Right cardiac atrium (tissue), 5 donors: ENCODE measurements around the gene MIOX. TPM values are rescaled to one million over a fixed set of nuclear protein-coding genes. Genes with fewer than 3 reads are reported as not detected.
"Not testable (repeated sequence)": the region's sequence is repeated elsewhere in the genome, so short reads cannot be mapped to it uniquely, and the experiment has no call there.

ENCODE experiments used
- ATAC-seq, 2 donors: fragments of 200-7000 bp; cut with Tn5 transposase; one replicate each; pipeline versions ENCODE4 v1.8.0 to v1.9.1; 2020; ENCODE audit warnings: moderate library complexity in 2 of 2, mild to moderate bottlenecking in 1 of 2
- DNase-seq, 3 donors: peaks; one replicate each; pipeline ENCODE4 v3.0.0-alpha.2; 2020
- H3K27ac ChIP-seq: one replicate; pipeline ENCODE4 v1.5.1; 2013; ENCODE audit warnings: mild to moderate bottlenecking, low read length, control low read depth, moderate library complexity
- H3K27me3 ChIP-seq: one replicate; pipeline ENCODE4 v1.6.1; 2013; ENCODE audit not compliant: control insufficient read depth, insufficient read depth
- H3K4me1 ChIP-seq: one replicate; pipeline ENCODE4 v1.6.1; 2013; ENCODE audit warnings: low read length; ENCODE audit not compliant: control insufficient read depth, insufficient read depth
- H3K4me3 ChIP-seq: one replicate; pipeline ENCODE4 v1.5.1; 2013; ENCODE audit warnings: low read length, control low read depth
- H3K9me3 ChIP-seq: one replicate; pipeline ENCODE4 v1.6.1; 2013; ENCODE audit warnings: low read length; ENCODE audit not compliant: control insufficient read depth
- WGBS: extraction: QIAGEN DNeasy Blood & Tissue Kit; methylation state at CpG from one replicate; pipeline ENCODE4 v1.1.7; 2013; 5-methylcytosine and 5-hydroxymethylcytosine counted together
- intact Hi-C, 4 donors: fragments of 100-400 bp; cut with DNase I; formaldehyde crosslinking; loops; one replicate each; pipeline versions ENCODE4 v1.11.0 to v1.14.0; 2022 to 2023
- polyA plus RNA-seq: library from polyadenylated mRNA; stranded (reverse); fragments of 200-250 nt; gene quantifications from one replicate; pipeline ENCODE4 v1.2.3, GENCODE V29; 2013
- total RNA-seq, 4 donors: library from RNA; stranded (reverse); fragmentation: NEBNext Ultra II Directional; extraction: Animal tissue kit (Norgen Biotek cat#: 25700); gene quantifications; one replicate each; pipeline ENCODE4 v1.2.1, GENCODE V29; 2021
- donor health status: healthy with polysubstance abuse.
- donor health status: DM: no; HTN: yes; CAD: no.
- donor health status: DM: no; HTN: no; CAD: no.
- donor health status: DM: no; HTN: yes; CAD: no; lungs with severe emphysema.
- donor health status: DM: yes; HTN: yes; CAD: no.

MIOX gene
- total and polyA plus RNA-seq, 5 donors, result not detected

DNA sequence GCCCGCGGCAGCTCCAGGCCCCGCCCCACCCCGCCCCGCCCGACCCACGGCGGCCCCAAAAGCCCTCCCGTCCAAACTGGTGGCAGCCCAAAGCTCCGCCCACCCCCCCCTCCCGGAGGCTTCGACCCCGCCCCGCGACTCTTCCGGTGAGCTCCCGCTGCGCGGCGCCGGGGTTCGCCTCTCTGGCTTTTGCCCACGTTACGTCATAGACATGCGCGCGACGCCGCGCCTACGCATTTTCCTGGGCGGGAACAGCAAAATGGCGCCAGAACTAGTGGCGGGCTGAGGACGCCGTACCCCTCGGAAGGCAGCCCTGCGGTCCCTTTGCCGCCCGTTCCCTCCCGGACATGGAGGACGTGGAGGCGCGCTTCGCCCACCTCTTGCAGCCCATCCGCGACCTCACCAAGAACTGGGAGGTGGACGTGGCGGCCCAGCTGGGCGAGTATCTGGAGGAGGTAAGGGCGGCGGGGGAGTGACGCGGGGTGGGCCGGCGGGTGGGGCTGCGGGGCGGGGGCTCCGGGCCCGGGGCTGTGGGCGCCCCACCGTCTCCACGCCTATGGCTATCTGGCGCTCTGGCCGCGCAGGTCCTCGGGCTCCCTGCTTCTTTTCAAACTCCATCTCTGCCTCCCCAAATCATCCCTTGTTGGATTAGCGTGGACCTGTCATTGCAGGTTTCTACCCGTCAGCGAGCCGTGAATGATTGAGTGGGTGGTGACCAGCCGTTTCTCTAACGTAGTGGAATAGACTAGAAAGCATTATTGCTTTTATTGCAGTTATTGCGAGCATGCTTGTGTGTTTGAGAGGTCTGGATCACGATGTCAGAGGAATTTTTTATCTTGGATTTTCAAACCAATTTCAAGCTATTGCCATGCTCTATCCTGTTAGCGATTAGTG, 21.6 kb downstream of the MIOX start, which contains the start of gene NCAPH2:
TSS of gene NCAPH2 (plus strand) at position 234 of the 894 bp plus-strand sequence. CDS start at position 348, 114 bp downstream.
- under 1% methylated on average over 74 of the region's 76 CpGs for WGBS
- Histone ChIP-seq H3K9me3 (no peaks in the 10 kb centered on the region), H3K4me3 (peak within 1 kb of the TSS; percentile 77), H3K4me1 (no peaks in the 10 kb centered on the region), H3K27me3 (no peaks in the 10 kb centered on the region), H3K27ac (peak within 1 kb of the TSS; percentile 81)
- DNase-seq (peak; percentile 97 to 98 (median 98)), ATAC-seq (peak; percentile 77 to 80)
- intact Hi-C loops, result loop anchor here in 2 of 4 donors (10.0 kb wide), 2 partner anchors 263 to 273 kb away; partner anchors contain the start of gene TUBGCP6 (in 1 of the 2)

DNA sequence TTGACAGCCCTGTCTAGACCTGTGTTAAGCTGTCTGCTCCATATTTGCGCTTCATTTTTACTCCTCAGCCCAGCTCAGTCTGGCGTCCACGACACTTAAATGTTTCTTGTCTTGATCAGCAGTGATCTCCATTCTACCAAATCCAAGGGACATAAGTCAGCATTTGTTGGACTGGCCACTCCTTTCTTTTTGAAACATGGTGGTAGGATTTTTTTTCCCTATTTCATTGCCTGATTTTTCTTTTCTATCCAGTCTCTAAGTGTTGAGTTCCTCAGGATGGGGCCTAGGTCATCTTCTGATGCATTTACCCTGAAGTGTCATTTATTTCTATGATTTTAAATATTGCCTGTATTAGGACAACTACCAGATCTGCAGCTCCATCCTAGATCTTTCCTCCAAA, 22.2 kb downstream of the MIOX start:
- intact Hi-C loops, result loop anchor here in 2 of 4 donors (10.0 kb wide), 2 partner anchors 264 to 274 kb away; partner anchors contain the start of gene TUBGCP6 (in 1 of the 2)
- ATAC-seq (no peak), DNase-seq (peak in 1 of 3 donors; percentile 12)
- Histone ChIP-seq H3K4me1 (no peaks in the 10 kb centered on the region), H3K9me3 (no peaks in the 10 kb centered on the region), H3K27ac (no peak overlapping the region), H3K4me3 (peak overlapping the region; percentile 73), H3K27me3 (no peaks in the 10 kb centered on the region)
- WGBS, result 5% methylated on average over 3 of the region's 3 CpGs

DNA sequence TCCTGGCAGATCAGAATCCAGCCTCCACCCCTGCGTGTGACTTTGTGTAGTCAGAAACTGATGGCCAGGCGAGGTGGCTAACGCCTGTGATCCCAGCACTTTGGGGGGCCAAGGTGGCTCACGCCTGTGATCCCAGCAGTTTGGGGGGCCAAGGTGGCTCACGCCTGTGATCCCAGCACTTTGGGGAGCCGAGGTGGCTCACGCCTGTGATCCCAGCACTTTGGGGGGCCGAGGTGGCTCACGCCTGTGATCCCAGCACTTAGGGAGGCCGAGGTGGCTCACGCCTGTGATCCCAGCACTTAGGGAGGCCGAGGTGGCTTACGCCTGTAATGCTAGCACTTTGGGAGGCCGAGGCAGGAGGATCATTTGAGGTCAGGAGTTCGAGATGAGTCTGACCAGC, 26.5 kb downstream of the MIOX start:
- intact Hi-C loops, result no loop called here
- 95% methylated on average over 15 of the region's 15 CpGs for WGBS
- ATAC-seq, result no peak
- Histone ChIP-seq H3K9me3 (no peaks in the 10 kb centered on the region), H3K27ac (no peak overlapping the region), H3K27me3 (no peaks in the 10 kb centered on the region), H3K4me1 (no peaks in the 10 kb centered on the region), H3K4me3 (no peak overlapping the region)
- peak in 1 of 3 donors; percentile 11 for DNase-seq

DNA sequence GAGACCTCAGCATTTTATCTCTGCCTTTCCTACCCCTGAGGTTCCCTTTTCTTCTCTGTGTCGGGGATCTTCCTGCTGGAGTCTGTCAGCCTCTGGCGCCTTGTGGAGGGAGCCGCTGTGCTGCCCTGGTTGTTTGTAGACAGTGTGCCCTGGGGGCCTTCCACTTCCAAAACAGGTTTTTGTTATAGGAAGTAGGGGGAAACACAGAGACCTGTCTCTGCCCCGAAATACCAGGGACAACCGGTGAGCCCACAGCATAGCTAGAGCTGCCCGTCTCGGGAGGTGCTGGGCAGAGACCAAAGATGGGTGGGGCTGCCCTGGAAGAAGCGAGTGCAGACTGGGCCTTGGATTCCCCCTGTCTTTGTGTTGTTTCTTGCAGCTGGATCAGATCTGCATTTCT, 29.4 kb downstream of the MIOX start:
- DNase-seq (peak in 1 of 3 donors; percentile 10), ATAC-seq (no peak)
- 88% methylated on average over 8 of the region's 8 CpGs for WGBS
- Histone ChIP-seq H3K9me3 (no peaks in the 10 kb centered on the region), H3K27ac (no peak overlapping the region), H3K27me3 (no peaks in the 10 kb centered on the region), H3K4me1 (no peaks in the 10 kb centered on the region), H3K4me3 (no peak overlapping the region)
- intact Hi-C loops, result no loop called here

DNA sequence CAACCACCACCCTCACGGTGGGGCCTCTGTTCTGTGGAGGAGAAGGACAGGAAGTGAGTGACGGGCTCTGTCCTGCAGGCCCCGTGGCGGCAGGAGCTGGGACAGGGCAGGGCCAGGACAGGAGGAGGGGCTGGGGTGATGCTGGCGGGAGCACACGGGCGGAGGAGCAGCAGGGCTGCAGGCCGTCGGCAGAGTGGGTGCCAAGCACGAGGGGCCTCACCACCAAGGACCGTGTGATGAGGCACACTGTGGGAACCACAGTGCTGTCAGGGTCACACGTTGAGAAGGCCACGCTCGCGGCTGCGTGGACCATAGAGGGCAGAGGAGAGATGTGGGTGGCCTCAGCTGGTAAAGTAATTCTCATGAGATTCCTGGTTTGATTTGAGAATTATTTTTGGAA, 30.2 kb downstream of the MIOX start:
- ATAC-seq (no peak), DNase-seq (peak in 2 of 3 donors; percentile 26 to 47)
- Histone ChIP-seq H3K27me3 (no peaks in the 10 kb centered on the region), H3K4me3 (no peak overlapping the region), H3K27ac (no peak overlapping the region), H3K4me1 (no peaks in the 10 kb centered on the region), H3K9me3 (no peaks in the 10 kb centered on the region)
- WGBS, result 82% methylated on average over 16 of the region's 16 CpGs
- intact Hi-C loops, result no loop called here

DNA sequence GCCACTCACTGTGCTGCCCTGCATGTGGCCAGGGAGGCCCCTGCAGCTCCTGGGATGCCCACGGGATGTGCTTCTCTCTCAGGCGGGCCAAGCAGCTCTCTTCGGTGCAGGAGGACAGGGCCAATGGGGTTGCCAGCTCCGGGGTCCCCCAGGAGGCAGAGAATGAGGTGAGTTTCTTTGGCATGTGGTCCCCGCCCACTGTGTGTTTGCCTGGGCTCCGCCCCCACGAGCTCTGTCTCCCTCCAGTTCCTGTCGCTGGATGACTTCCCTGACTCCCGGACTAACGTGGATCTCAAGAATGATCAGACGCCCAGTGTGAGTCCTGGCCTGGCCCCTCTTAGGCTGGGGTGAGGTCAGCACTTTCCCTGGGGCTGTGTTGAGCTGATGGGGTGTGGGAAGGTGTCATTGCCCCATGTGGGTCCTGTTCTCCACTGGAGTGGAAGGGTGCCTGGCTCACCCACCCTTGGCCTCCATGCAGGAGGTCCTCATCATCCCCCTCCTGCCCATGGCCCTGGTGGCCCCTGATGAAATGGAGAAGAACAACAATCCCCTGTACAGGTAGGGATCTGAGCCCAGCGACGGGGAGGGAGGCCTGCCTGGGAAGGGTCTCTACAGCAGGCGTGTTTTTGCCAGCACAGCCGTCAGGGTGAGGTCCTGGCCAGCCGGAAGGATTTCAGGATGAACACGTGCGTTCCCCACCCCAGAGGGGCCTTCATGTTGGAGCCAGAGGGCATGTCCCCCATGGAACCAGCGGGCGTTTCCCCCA, 31.0 kb downstream of the MIOX start:
- H3K9me3 ChIP-seq, result no peaks in the 10 kb centered on the region
- H3K4me1 ChIP-seq, result no peaks in the 10 kb centered on the region
- no peak overlapping the region for H3K4me3 ChIP-seq
- peak in 2 of 3 donors; percentile 36 to 44 for DNase-seq
- no peak for ATAC-seq
- H3K27me3 ChIP-seq, result no peaks in the 10 kb centered on the region
- H3K27ac ChIP-seq, result no peak overlapping the region
- intact Hi-C loops, result no loop called here
- WGBS, result 82% methylated on average over 20 of the region's 20 CpGs

DNA sequence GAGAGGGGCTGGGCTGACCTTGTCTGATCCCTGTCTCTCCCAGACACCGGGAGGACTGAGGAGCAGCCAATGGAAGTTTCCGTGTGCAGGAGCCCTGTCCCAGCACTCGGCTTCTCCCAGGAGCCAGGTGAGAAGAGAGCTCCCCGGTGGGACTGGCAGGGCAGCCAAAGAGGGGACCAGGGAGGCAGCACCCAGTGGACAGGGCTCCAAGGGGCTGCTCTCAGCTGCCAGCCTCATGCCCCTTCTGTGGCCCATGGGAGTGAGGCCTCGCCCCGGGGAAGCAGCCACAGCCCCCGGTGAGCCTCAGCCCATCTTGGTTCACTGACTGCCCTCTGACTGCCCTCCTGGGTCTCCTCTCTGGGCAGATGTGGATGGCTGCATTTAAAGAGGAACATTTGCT, 31.9 kb downstream of the MIOX start:
- H3K27me3 ChIP-seq, result no peaks in the 10 kb centered on the region
- H3K27ac ChIP-seq, result no peak overlapping the region
- ATAC-seq, result no peak
- no peaks in the 10 kb centered on the region for H3K9me3 ChIP-seq
- no peak overlapping the region for H3K4me3 ChIP-seq
- H3K4me1 ChIP-seq, result no peaks in the 10 kb centered on the region
- 94% methylated on average over 7 of the region's 7 CpGs for WGBS
- intact Hi-C loops, result no loop called here
- peak in 2 of 3 donors; percentile 9 to 47 for DNase-seq

DNA sequence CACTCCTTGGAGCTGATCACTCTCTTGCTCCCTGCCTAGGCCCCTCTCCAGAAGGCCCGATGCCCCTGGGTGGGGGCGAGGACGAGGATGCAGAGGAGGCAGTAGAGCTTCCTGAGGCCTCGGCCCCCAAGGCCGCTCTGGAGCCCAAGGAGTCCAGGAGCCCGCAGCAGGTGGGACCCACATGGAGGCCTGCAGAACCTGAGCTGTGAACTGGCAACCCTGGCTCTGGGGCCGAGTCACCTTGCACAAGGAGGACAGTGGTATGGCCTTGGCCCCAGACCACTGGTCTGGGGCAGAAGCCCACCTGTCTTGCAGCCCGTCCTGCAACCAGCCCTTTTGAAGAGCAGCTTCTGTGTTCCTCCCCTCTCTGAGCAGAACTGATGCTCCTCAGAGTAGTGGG, 32.5 kb downstream of the MIOX start:
- ATAC-seq (no peak), DNase-seq (peak in 2 of 3 donors; percentile 30 to 50)
- H3K27me3 ChIP-seq, result no peaks in the 10 kb centered on the region
- WGBS, result 94% methylated on average over 8 of the region's 8 CpGs
- no peak overlapping the region for H3K4me3 ChIP-seq
- H3K9me3 ChIP-seq, result no peaks in the 10 kb centered on the region
- no peaks in the 10 kb centered on the region for H3K4me1 ChIP-seq
- no peak overlapping the region for H3K27ac ChIP-seq
- intact Hi-C loops, result no loop called here

DNA sequence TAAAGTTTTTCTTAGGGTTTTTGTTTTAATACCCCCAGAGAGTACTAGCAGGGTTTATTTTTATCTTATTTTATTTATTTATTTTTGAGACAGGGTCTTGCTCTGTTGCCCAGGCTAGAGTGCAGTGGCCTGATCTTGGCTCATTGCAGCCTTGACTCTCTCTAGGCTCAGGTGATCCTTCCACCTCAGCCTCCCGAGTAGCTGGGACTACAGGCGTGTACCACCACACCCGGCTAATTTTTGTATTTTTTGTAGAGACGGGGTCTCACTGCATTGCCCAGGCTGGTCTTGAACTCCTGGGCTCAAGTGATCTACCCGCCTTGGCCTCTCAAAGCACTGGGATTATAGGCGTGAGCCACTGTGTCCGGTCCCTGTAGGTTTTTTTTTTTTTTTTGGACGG, 33.5 kb downstream of the MIOX start:
- H3K27ac ChIP-seq, DNase-seq, H3K9me3 ChIP-seq, ATAC-seq, intact Hi-C loops, H3K4me3 ChIP-seq, H3K27me3 ChIP-seq, H3K4me1 ChIP-seq: not testable (repeated sequence)
- WGBS, result 98% methylated on average over 8 of the region's 8 CpGs

DNA sequence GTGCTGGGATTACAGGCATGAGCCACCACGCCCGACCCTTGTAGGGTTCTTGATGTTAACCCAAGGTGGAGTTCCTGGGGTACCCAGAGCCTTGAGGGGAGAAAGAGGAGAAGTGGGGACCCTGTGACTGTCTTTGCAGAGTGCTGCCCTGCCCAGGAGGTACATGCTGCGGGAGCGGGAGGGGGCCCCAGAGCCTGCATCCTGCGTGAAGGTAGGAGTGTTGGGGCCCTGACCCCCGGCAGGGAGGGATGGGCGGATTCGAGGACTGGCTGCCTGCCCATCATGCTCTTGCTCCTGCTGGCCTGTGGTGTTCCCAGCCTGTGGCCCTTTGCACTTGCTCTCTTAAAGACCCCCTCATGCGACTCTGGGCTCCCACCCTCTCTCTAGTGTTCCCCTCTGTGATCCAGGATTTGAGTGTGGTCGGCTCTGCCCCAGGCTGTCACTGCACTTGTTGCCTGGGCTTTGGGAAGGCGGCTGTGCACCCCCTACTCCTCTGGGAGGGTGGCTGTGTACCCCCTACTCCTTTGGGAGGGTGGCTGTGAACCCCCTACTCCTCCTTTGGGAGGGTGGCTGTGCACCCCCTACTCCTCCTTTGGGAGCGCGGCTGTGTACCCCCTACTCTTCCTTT, 34.3 kb downstream of the MIOX start:
- H3K9me3 ChIP-seq, result no peaks in the 10 kb centered on the region
- DNase-seq, result peak in 2 of 3 donors; percentile 49 to 60
- no peak for ATAC-seq
- no peak overlapping the region for H3K4me3 ChIP-seq
- no peaks in the 10 kb centered on the region for H3K27me3 ChIP-seq
- WGBS, result 92% methylated on average over 13 of the region's 13 CpGs
- no peak overlapping the region for H3K27ac ChIP-seq
- no peaks in the 10 kb centered on the region for H3K4me1 ChIP-seq
- intact Hi-C loops, result no loop called here
